SK-N-MC (cell line): ENCODE results near the gene TNIP1.

Experiments used
- EZH2 ChIP-seq: fragments of 200-600 bp; sonication (generic); IDR thresholded peaks from one replicate; pipeline ENCODE4 v1.6.1; 2017; ENCODE audit warnings: antibody characterized with exemption
- POLR2AphosphoS5 ChIP-seq: IDR thresholded peaks from 2 replicates; pipeline ENCODE4 v1.6.1; 2012; ENCODE audit warnings: mild to moderate bottlenecking, low read depth, low read length, borderline replicate concordance

DNA sequence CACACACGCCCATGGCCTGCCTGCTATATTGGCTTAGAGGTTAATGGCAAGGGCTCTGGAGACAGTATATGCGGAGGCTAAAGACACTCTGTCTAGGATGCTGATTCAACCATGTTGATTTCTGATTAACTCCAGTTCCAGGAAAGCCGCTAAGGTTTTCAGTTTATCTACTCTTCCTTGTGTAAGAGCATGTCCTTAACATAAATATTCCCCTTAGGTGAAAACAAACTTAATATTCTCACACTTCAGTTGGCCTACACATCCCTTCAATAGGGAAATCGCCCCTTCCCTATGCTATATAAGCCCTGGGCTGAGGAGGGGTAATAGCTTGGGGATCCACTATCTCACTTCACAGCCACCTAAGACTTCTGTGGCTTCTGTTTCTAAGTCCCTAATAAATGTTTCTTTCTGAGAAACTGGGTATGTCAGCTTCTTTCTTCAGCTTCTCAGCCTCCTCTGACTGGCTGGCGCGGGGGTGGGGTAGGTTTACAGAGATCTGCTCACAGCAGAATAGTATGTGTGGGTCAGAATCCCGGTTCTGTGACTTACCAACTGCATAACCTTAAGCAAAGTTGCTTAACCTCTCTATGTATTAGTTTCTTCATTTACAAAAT, 64.8 kb downstream of the TNIP1 start:
- no peak for TF ChIP-seq POLR2AphosphoS5
- no peak for TF ChIP-seq EZH2
